Mesendoderm (in vitro differentiated cells): ENCODE results near the gene CHCHD5.

Source experiments
- DNase-seq: peaks from one replicate; pipeline ENCODE4 v3.0.0; 2013
- H2AK5ac ChIP-seq: 2 replicates; pipeline ENCODE4 v1.6.1; 2013; ENCODE audit warnings: low read length, inconsistent platforms
- H2BK120ac ChIP-seq: 2 replicates; pipeline ENCODE4 v1.6.1; 2013; ENCODE audit warnings: low read depth, mild to moderate bottlenecking, low read length, moderate library complexity, mixed read lengths
- H2BK15ac ChIP-seq: replicated peaks from 2 replicates; pipeline ENCODE4 v1.6.1; 2013; ENCODE audit warnings: low read depth, mild to moderate bottlenecking, moderate library complexity
- H2BK5ac ChIP-seq: 2 replicates; pipeline ENCODE4 v1.6.1; 2013; ENCODE audit warnings: low read length, inconsistent platforms
- H3K18ac ChIP-seq: 2 replicates; pipeline ENCODE4 v1.6.1; 2013; ENCODE audit warnings: mild to moderate bottlenecking, low read length, mixed read lengths
- H3K23ac ChIP-seq: one replicate; pipeline ENCODE4 v1.6.1; 2013; ENCODE audit warnings: low read length
- H3K27ac ChIP-seq: 2 replicates; pipeline ENCODE4 v1.5.1; 2013; ENCODE audit warnings: low read depth, mild to moderate bottlenecking, inconsistent platforms, low read length, moderate library complexity
- H3K27me3 ChIP-seq: 2 replicates; pipeline ENCODE4 v1.6.1; 2013; ENCODE audit warnings: low read length, control low read depth, mild to moderate bottlenecking, inconsistent platforms; ENCODE audit not compliant: insufficient read depth, poor library complexity
- H3K36me3 ChIP-seq: 2 replicates; pipeline ENCODE4 v1.6.1; 2013; ENCODE audit warnings: low read length, inconsistent platforms; ENCODE audit not compliant: control insufficient read depth, insufficient read depth
- H3K4ac ChIP-seq: one replicate; pipeline ENCODE4 v1.6.1; 2013; ENCODE audit warnings: low read depth, mild to moderate bottlenecking, low read length, moderate library complexity
- H3K4me1 ChIP-seq: 2 replicates; pipeline ENCODE4 v1.6.1; 2013; ENCODE audit warnings: low read depth, low read length, inconsistent platforms; ENCODE audit not compliant: control insufficient read depth
- H3K4me2 ChIP-seq: 2 replicates; pipeline ENCODE4 v1.6.1; 2013; ENCODE audit warnings: low read length
- H3K4me3 ChIP-seq: 2 replicates; pipeline ENCODE4 v1.5.1; 2013; ENCODE audit warnings: mild to moderate bottlenecking, low read length
- H3K56ac ChIP-seq: one replicate; pipeline ENCODE4 v1.6.1; 2013; ENCODE audit warnings: low read length
- H3K79me1 ChIP-seq: 2 replicates; pipeline ENCODE4 v1.6.1; 2013; ENCODE audit warnings: low read length, inconsistent platforms
- H3K79me2 ChIP-seq: 2 replicates; pipeline ENCODE4 v1.6.1; 2013; ENCODE audit warnings: mild to moderate bottlenecking, low read length; ENCODE audit not compliant: control insufficient read depth, insufficient read depth
- H3K9ac ChIP-seq: 2 replicates; pipeline ENCODE4 v1.6.1; 2013; ENCODE audit warnings: low read length, inconsistent platforms
- H4K5ac ChIP-seq: one replicate; pipeline ENCODE4 v1.6.1; 2013; ENCODE audit warnings: low read length
- H4K8ac ChIP-seq: one replicate; pipeline ENCODE4 v1.6.1; 2013; ENCODE audit warnings: low read depth, mild to moderate bottlenecking, control low read depth, low read length, moderate library complexity
- WGBS: extraction: QIAGEN DNeasy Blood & Tissue Kit; methylation state at CpG from one replicate; pipeline ENCODE4 v1.1.7; 2013; ENCODE audit warnings: low lambda C conversion rate, missing lambda C conversion rate; ENCODE audit not compliant: insufficient coverage; ENCODE audit errors: extremely low coverage; 5-methylcytosine and 5-hydroxymethylcytosine counted together

Gene CHCHD5

GRCh38 chr2:112602917-112603316, 18.5 kb downstream of the CHCHD5 start:
- Histone ChIP-seq H4K5ac (no peak overlapping the region), H3K4ac (no peak overlapping the region), H3K27ac (no peak overlapping the region), H2BK5ac (no peak overlapping the region), H2AK5ac (no peak overlapping the region), H2BK15ac (no peak overlapping the region), H3K18ac (no peak overlapping the region), H3K36me3 (no peaks in the 10 kb centered on the region), H3K56ac (no peak overlapping the region), H3K23ac (no peak overlapping the region), H3K4me3 (no peak overlapping the region), H3K4me1 (no peaks in the 10 kb centered on the region), H3K27me3 (no peaks in the 10 kb centered on the region), H3K9ac (no peak overlapping the region), H4K8ac (no peak overlapping the region), H2BK120ac (no peak overlapping the region), H3K4me2 (no peak overlapping the region), H3K79me2 (no peaks in the 10 kb centered on the region), H3K79me1 (no peaks in the 10 kb centered on the region)
- no peak for DNase-seq
- WGBS, result no CpG with 5 or more reads among the region's 3 CpGs

GRCh38 chr2:112603731-112604130, 19.3 kb downstream of the CHCHD5 start:
- H2BK15ac ChIP-seq, result no peak overlapping the region
- no peak overlapping the region for H3K4ac ChIP-seq
- H2BK120ac ChIP-seq, result no peak overlapping the region
- no peaks in the 10 kb centered on the region for H3K79me2 ChIP-seq
- H4K5ac ChIP-seq, result no peak overlapping the region
- no peaks in the 10 kb centered on the region for H3K27me3 ChIP-seq
- H3K23ac ChIP-seq, result no peak overlapping the region
- no peak overlapping the region for H3K9ac ChIP-seq
- H3K18ac ChIP-seq, result no peak overlapping the region
- H3K4me1 ChIP-seq, result no peaks in the 10 kb centered on the region
- H2BK5ac ChIP-seq, result no peak overlapping the region
- no peak overlapping the region for H4K8ac ChIP-seq
- WGBS, result no CpG with 5 or more reads among the region's 2 CpGs
- no peaks in the 10 kb centered on the region for H3K79me1 ChIP-seq
- H3K27ac ChIP-seq, result no peak overlapping the region
- no peak overlapping the region for H2AK5ac ChIP-seq
- no peak overlapping the region for H3K4me3 ChIP-seq
- no peak overlapping the region for H3K4me2 ChIP-seq
- H3K56ac ChIP-seq, result no peak overlapping the region
- H3K36me3 ChIP-seq, result no peaks in the 10 kb centered on the region
- DNase-seq, result no peak

GRCh38 chr2:112604952-112605351, 20.5 kb downstream of the CHCHD5 start:
- Histone ChIP-seq H3K79me2 (no peaks in the 10 kb centered on the region), H2BK5ac (no peak overlapping the region), H3K4me2 (no peak overlapping the region), H3K9ac (no peak overlapping the region), H3K23ac (no peak overlapping the region), H3K4me3 (no peak overlapping the region), H2BK15ac (no peak overlapping the region), H4K8ac (no peak overlapping the region), H3K27ac (no peak overlapping the region), H3K4ac (no peak overlapping the region), H3K79me1 (no peaks in the 10 kb centered on the region), H3K27me3 (no peaks in the 10 kb centered on the region), H3K4me1 (no peaks in the 10 kb centered on the region), H3K56ac (no peak overlapping the region), H4K5ac (no peak overlapping the region), H3K36me3 (no peaks in the 10 kb centered on the region), H3K18ac (no peak overlapping the region), H2AK5ac (no peak overlapping the region), H2BK120ac (no peak overlapping the region)
- no peak for DNase-seq
- no CpG with 5 or more reads among the region's 4 CpGs for WGBS

- no peaks in the 10 kb centered on the region for H3K36me3 ChIP-seq
- no peak overlapping the region for H3K4me2 ChIP-seq
- H3K4me1 ChIP-seq, result no peaks in the 10 kb centered on the region
- H3K9ac ChIP-seq, result no peak overlapping the region
- no peak overlapping the region for H3K27ac ChIP-seq
- no peak overlapping the region for H4K8ac ChIP-seq
- DNase-seq, result no peak
- H2BK5ac ChIP-seq, result no peak overlapping the region
- WGBS, result no CpG with 5 or more reads among the region's 5 CpGs
- no peaks in the 10 kb centered on the region for H3K79me1 ChIP-seq
- no peak overlapping the region for H3K56ac ChIP-seq
- H2BK15ac ChIP-seq, result no peak overlapping the region
- H3K79me2 ChIP-seq, result no peaks in the 10 kb centered on the region
- no peaks in the 10 kb centered on the region for H3K27me3 ChIP-seq
- no peak overlapping the region for H3K4ac ChIP-seq
- H3K23ac ChIP-seq, result no peak overlapping the region
- H2BK120ac ChIP-seq, result no peak overlapping the region
- no peak overlapping the region for H3K4me3 ChIP-seq
- H2AK5ac ChIP-seq, result no peak overlapping the region
- no peak overlapping the region for H4K5ac ChIP-seq
- H3K18ac ChIP-seq, result no peak overlapping the region
Observed at GRCh38 chr2:112605926-112606325, 21.5 kb downstream of the CHCHD5 start.

- Histone ChIP-seq H4K8ac (no peak overlapping the region), H3K79me2 (no peaks in the 10 kb centered on the region), H2BK120ac (no peak overlapping the region), H3K18ac (no peak overlapping the region), H2BK15ac (no peak overlapping the region), H3K9ac (no peak overlapping the region), H3K4ac (no peak overlapping the region), H3K4me3 (no peak overlapping the region), H2AK5ac (no peak overlapping the region), H3K4me1 (no peaks in the 10 kb centered on the region), H3K56ac (no peak overlapping the region), H3K23ac (no peak overlapping the region), H2BK5ac (no peak overlapping the region), H3K79me1 (no peaks in the 10 kb centered on the region), H3K27me3 (no peaks in the 10 kb centered on the region), H3K27ac (no peak overlapping the region), H4K5ac (no peak overlapping the region), H3K4me2 (no peak overlapping the region), H3K36me3 (no peaks in the 10 kb centered on the region)
- WGBS, result no CpG with 5 or more reads among the region's 4 CpGs
- DNase-seq, result no peak
Observed at GRCh38 chr2:112606547-112606946, 22.1 kb downstream of the CHCHD5 start.

- no peak for DNase-seq
- H3K79me1 ChIP-seq, result no peaks in the 10 kb centered on the region
- no peaks in the 10 kb centered on the region for H3K4me1 ChIP-seq
- H2BK5ac ChIP-seq, result no peak overlapping the region
- no peak overlapping the region for H2BK15ac ChIP-seq
- no peak overlapping the region for H3K18ac ChIP-seq
- H3K4me2 ChIP-seq, result no peak overlapping the region
- H3K27ac ChIP-seq, result no peak overlapping the region
- no peak overlapping the region for H2AK5ac ChIP-seq
- H3K4me3 ChIP-seq, result no peak overlapping the region
- no peaks in the 10 kb centered on the region for H3K36me3 ChIP-seq
- H3K79me2 ChIP-seq, result no peaks in the 10 kb centered on the region
- H4K5ac ChIP-seq, result no peak overlapping the region
- no peak overlapping the region for H4K8ac ChIP-seq
- no peak overlapping the region for H3K4ac ChIP-seq
- WGBS, result no CpG with 5 or more reads among the region's 8 CpGs
- H3K27me3 ChIP-seq, result no peaks in the 10 kb centered on the region
- no peak overlapping the region for H3K9ac ChIP-seq
- H3K23ac ChIP-seq, result no peak overlapping the region
- no peak overlapping the region for H3K56ac ChIP-seq
- H2BK120ac ChIP-seq, result no peak overlapping the region
Observed at GRCh38 chr2:112607680-112608438, 23.4 kb downstream of the CHCHD5 start.
